Gastroesophageal sphincter (tissue), 3 donors: Measurements from ENCODE around the gene KRTAP12-1.

ENCODE experiments used
- CTCF ChIP-seq, 4 experiments: fragments of 200-600 bp in 2 of 4; fragments of 450-650 bp in 2 of 4; sonication (generic) in 1 of 4; IDR thresholded peaks; one replicate each; pipeline ENCODE4 v1.5.1; 2017 to 2019; ENCODE audit warnings: antibody characterized with exemption in 4 of 4, mild to moderate bottlenecking in 2 of 4, moderate library complexity in 2 of 4
- EP300 ChIP-seq: sonication (generic); formaldehyde crosslinking; IDR thresholded peaks from one replicate; pipeline ENCODE4 v1.6.1; 2017; ENCODE audit warnings: antibody characterized with exemption, mild to moderate bottlenecking
- POLR2A ChIP-seq, 2 donors: fragments of 450-650 bp; IDR thresholded peaks; one replicate each; pipeline ENCODE4 v1.6.1; 2017; ENCODE audit warnings: antibody characterized with exemption in 2 of 2, mild to moderate bottlenecking in 2 of 2, moderate library complexity in 1 of 2
- POLR2AphosphoS5 ChIP-seq: sonication (generic); formaldehyde crosslinking; IDR thresholded peaks from one replicate; pipeline ENCODE4 v1.6.1; 2017; ENCODE audit warnings: antibody characterized with exemption

GRCh38 chr21:44684077-44684476, 2.1 kb upstream of the KRTAP12-1 start:
- no peak for TF ChIP-seq POLR2A (IDR thresholded peaks at IDR 0.05)
- TF ChIP-seq CTCF (IDR thresholded peaks at IDR 0.05) = no peak
- TF ChIP-seq POLR2AphosphoS5 = no peak
- no peak for TF ChIP-seq EP300
